RWPE1 (cell line): ENCODE data around the gene CTNNBL1.
A peak's percentile ranks its signal among the peaks of the same experiment; 100 is the strongest.

Experiments
- CTCF ChIA-PET: fragments of 350-600 bp; sonication (Branson Sonifier 250); formaldehyde crosslinking; extraction: SDS; loops from one replicate; lab custom pipeline; 2021; lab: Yijun Ruan, JAX
- POLR2A ChIA-PET: fragments of 400-600 bp; formaldehyde crosslinking; extraction: SDS; loops from one replicate; lab custom pipeline; 2020; ENCODE audit warnings: antibody characterized with exemption; ENCODE audit not compliant: low non-redundant PET; lab: Yijun Ruan, JAX
- DNase-seq: peaks from one replicate; pipeline ENCODE4 v3.0.0; 2012; ENCODE audit warnings: low spot score
- H3K27ac ChIP-seq: fragments of 450-650 bp; 2 replicates; pipeline ENCODE4 v1.5.1; 2017
- TF ChIP-seq, protein P1 (sequence below): fragments of 450-650 bp; conservative IDR thresholded peaks from 2 replicates; pipeline ENCODE4 v1.5.1; 2017; ENCODE audit warnings: low read depth, mild to moderate bottlenecking

The CTNNBL1 gene

DNA sequence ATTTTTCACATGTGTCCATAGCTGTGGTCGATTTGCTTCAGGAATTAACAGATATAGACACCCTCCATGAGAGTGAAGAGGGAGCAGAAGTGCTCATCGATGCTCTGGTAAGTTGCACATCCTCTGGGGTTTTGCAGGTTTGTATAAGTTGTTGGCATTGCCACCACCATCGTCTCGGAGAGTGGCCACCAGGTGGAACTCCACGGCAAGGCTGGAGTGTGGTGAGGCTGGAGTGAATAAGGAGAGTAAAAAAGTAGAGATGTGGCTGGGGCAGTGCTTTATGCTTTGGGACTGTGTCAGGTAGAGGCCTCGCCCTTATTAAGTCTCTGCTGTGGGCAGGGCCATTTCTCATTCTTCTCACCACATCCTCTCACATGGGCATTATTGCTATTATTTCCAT is 63.7 kb downstream of the CTNNBL1 start:
- TF ChIP-seq, protein P1, sequence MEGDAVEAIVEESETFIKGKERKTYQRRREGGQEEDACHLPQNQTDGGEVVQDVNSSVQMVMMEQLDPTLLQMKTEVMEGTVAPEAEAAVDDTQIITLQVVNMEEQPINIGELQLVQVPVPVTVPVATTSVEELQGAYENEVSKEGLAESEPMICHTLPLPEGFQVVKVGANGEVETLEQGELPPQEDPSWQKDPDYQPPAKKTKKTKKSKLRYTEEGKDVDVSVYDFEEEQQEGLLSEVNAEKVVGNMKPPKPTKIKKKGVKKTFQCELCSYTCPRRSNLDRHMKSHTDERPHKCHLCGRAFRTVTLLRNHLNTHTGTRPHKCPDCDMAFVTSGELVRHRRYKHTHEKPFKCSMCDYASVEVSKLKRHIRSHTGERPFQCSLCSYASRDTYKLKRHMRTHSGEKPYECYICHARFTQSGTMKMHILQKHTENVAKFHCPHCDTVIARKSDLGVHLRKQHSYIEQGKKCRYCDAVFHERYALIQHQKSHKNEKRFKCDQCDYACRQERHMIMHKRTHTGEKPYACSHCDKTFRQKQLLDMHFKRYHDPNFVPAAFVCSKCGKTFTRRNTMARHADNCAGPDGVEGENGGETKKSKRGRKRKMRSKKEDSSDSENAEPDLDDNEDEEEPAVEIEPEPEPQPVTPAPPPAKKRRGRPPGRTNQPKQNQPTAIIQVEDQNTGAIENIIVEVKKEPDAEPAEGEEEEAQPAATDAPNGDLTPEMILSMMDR: no peak
- CTCF ChIA-PET: no interaction called here
- DNase-seq: no peak
- H3K27ac ChIP-seq: no peak overlapping the region
- POLR2A ChIA-PET: no interaction called here

DNA sequence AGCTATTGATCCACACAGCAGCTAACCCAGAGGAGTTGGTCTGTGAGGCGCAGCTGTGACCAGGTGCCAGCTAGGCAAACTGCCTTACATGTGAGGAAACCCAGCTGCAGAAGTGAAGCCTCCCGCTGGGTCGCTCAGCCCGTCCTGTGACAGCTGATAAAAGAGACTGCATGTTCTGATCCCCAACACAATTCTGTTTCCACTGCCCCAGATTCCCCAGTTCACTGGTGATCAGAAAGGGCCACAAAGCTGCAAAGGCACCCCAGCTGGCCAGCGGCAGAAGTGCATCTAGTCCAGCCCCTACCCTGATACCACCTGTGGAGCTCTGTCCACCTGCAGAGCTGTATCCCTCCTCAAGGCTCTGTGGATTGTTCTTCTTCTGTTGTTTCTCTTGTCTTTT is 64.5 kb downstream of the CTNNBL1 start:
- TF ChIP-seq, protein P1: no peak
- POLR2A ChIA-PET: no interaction called here
- DNase-seq: peak; percentile 19

DNA sequence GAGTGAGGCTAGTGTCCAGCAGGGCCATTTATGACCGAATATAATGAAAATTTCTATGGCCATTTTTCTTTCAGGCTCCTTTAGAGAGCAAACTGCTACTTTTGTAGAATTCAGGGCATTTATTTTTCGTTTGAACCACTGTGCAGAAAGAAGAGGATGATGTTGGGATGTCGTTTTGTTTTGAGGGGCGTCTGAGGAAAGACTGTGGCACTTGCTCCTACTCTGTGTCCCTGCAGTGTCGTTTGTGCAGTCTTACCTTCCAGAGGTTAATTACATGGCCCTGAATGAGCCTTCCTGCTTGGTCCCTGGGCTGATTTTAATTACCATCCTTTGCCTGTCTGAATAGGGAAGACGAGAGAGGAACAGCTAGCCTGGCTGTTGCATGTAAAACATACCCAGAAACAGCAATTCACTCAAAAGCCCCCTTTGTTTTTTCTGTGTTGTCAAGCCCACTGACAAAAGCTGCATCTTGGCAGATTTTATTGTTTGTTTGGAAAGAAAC is 65.3 kb downstream of the CTNNBL1 start:
- no peak for DNase-seq
- ChIA-PET CTCF (interaction anchor here (0.6 kb wide), 1 partner anchor 8 kb away, joined by 3 read pairs; no protein-coding TSS in a partner anchor), POLR2A (no interaction called here)
- TF ChIP-seq, protein P1: no peak
- no peak overlapping the region for H3K27ac ChIP-seq

More for the DNA sequence above, 64.5 kb downstream of the CTNNBL1 start:
- CTCF ChIA-PET: interaction anchor here (0.6 kb wide), 1 partner anchor 9 kb away, joined by 3 read pairs; no protein-coding TSS in a partner anchor
- H3K27ac ChIP-seq: no peak overlapping the region

DNA sequence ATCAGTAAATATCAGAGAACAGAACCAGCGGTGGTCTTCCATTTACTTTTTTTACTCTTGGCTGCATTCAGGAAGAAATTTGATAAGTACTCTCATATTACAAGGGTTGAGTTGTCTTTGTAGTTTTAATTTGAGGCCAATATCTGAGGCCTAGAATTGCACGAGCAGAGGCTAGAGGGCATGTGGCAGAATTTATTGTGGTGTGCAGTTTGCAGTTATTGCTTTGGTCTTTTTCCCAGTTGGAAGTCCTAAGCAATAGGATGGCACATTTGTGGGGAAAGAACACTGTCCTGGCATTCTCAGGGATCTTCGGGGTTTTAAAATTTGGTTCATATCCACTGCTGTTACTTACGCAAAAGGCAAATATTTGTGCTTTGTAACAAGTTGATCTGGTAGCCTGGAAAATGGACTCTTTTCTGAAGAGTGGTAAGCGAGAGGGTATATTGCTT is 66.0 kb downstream of the CTNNBL1 start:
- ChIA-PET CTCF (no interaction called here), POLR2A (no interaction called here)
- no peak overlapping the region for H3K27ac ChIP-seq
- no peak for DNase-seq
- TF ChIP-seq, protein P1: no peak

DNA sequence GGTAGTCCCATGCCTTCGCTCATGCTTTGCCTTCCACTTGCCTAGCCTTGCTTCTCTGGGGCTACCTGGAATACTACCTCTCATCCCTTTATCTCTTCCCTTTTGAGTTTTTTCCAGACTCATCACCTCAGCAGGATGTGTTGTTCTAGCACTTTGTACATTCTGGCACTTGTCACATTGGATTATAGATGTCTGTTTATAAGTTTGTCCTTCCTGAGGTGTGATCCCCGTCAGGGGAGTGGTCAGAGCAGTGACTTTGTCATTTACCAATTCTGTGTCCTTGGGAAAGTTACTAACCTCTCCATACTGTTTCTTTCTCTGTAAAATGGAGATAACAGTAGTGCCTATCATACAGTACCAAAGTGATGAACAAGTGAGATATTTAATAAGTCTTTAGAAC is 66.5 kb downstream of the CTNNBL1 start:
- ChIA-PET CTCF (no interaction called here), POLR2A (no interaction called here)
- TF ChIP-seq, protein P1: no peak
- no peak for DNase-seq
- H3K27ac ChIP-seq: no peak overlapping the region

DNA sequence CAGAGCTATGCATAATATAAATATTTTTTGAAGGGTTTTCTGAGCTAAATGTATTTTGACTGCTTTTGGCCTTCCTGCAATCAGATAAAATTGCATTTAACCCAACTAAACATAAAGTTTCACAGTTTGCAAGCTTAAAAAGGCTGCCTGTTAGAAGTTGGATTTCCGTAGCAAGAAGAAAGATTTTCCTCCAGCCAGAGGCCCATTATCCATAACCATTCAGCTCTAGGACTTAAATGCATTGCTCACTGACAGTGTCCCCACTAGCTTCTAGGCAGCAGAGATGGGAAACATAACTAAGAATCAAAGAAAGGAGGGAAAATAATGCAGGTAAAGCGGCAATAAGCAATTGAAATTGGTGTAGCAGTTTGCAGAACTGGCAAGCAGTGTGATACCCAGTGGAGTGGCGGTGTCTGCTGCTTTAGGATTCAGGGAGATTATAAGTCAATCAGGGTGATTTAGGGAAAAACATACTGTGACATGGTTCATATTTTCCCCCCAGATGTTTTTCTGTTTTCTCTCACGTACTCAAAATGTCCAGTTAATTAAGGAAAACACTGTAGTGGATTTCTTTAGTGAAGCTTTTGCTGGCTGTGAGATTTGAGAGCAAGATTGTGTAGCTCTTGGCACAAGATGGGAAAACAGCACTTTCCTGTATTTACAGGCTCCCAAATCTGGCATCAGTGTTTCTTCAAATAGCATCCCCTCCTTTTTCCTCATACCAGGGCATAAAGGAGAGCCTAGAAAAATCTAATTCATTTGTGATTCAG is 69.1 kb downstream of the CTNNBL1 start:
- TF ChIP-seq, protein P1: no peak
- POLR2A ChIA-PET: no interaction called here
- DNase-seq: no peak
- CTCF ChIA-PET: interaction anchor here (0.5 to 0.7 kb wide), 2 partner anchors 32 to 494 kb away, joined by 3 read pairs; no protein-coding TSS in a partner anchor
- H3K27ac ChIP-seq: no peak overlapping the region
